ENCODE data around the gene KIF4B.
"Not testable (repeated sequence)": the region's sequence is repeated elsewhere in the genome, so short reads cannot be mapped to it uniquely, and the experiment has no call there.

KIF4B gene

DNA sequence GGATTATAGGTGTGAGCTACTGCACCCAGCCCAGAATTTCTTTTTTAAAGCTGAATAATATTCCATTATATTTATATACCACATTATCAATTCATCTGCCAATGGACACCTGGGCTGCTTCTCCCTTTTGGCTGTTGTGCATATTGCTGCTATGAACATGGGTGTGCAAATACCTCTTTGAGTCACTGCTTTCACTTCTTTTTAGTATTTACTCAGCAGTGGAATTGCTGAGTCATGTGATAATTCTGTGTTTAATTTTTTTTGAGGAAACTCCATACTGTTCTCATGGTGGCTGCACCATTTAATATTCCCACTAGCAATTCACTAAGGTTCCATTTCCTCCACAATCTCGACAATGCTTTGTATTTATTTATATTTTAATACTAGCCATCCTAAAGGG, 36.1 kb upstream of the KIF4B start:
- no peaks in the 10 kb centered on the region for H3K9me3 ChIP-seq (ENCODE audit: severe bottlenecking)
- no peak for DNase-seq (ENCODE audit: low spot score)
- H3K27ac ChIP-seq (ENCODE audit: poor library complexity, severe bottlenecking): no peak overlapping the region
- peak; percentile 60; the same call in 2 of the 3 replicates for ATAC-seq (ENCODE audit: low read depth)
- no peak overlapping the region for H3K4me3 ChIP-seq (ENCODE audit: severe bottlenecking)
- no peaks in the 10 kb centered on the region for H3K27me3 ChIP-seq (ENCODE audit: insufficient read depth, poor library complexity, severe bottlenecking)
- TF ChIP-seq, protein P1, sequence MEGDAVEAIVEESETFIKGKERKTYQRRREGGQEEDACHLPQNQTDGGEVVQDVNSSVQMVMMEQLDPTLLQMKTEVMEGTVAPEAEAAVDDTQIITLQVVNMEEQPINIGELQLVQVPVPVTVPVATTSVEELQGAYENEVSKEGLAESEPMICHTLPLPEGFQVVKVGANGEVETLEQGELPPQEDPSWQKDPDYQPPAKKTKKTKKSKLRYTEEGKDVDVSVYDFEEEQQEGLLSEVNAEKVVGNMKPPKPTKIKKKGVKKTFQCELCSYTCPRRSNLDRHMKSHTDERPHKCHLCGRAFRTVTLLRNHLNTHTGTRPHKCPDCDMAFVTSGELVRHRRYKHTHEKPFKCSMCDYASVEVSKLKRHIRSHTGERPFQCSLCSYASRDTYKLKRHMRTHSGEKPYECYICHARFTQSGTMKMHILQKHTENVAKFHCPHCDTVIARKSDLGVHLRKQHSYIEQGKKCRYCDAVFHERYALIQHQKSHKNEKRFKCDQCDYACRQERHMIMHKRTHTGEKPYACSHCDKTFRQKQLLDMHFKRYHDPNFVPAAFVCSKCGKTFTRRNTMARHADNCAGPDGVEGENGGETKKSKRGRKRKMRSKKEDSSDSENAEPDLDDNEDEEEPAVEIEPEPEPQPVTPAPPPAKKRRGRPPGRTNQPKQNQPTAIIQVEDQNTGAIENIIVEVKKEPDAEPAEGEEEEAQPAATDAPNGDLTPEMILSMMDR (IDR thresholded peaks at IDR 0.05; ENCODE audit: poor library complexity, severe bottlenecking): no peak
- H3K4me1 ChIP-seq (ENCODE audit: insufficient read depth, poor library complexity, severe bottlenecking): no peaks in the 10 kb centered on the region
- H3K36me3 ChIP-seq (ENCODE audit: low read depth): no peaks in the 10 kb centered on the region

DNA sequence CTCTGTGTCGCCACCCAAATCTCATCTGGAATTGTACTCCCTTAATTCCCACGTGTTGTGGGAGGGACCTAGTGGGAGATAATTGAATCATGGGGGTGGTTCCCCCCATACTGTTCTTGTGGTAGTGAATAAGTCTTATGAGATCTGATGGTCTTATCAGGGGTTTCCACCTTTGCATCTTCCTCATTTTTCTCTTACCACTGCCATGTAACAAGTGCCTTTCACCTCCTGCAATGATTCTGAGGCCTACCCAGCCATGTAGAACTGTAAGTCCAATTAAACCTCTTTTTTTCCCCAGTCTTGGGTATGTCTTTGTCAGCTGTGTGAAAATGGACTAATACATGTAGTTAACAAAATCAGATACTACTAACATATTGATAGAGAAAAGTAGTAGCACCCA, 35.3 kb upstream of the KIF4B start:
- DNase-seq (ENCODE audit: low spot score); H3K4me1 ChIP-seq (ENCODE audit: insufficient read depth, poor library complexity, severe bottlenecking); H3K27me3 ChIP-seq (ENCODE audit: insufficient read depth, poor library complexity, severe bottlenecking); H3K27ac ChIP-seq (ENCODE audit: poor library complexity, severe bottlenecking); H3K4me3 ChIP-seq (ENCODE audit: severe bottlenecking); H3K36me3 ChIP-seq (ENCODE audit: low read depth); ATAC-seq (ENCODE audit: low read depth); H3K9me3 ChIP-seq (ENCODE audit: severe bottlenecking): not testable (repeated sequence)

DNA sequence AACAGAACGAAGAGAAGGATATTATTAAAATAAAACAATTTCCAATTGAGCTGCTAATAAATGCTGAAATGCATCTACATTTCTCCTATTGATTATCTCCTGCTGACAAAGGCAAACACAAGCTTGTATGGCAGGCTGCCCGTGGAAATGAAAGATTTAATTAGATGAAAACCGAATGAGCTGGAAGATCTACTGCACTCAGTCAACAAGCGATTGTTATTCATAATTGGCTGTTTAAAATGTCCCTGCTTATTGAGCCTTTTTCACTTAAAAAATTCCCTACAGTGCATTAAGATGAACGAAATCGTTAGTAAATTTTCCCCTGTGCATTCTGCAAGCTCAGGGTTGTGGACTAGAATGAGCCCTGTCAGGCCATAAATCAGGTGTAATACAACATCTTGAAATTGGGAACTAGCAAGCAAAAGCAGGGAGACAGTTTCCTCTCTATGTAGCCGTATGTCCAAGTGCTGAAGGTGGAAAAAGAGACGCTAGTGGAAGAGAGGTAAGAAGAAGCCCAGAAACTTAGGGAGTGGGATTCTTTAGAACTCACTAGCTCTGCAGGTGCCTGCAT, 28.5 kb upstream of the KIF4B start:
- H3K27ac ChIP-seq (ENCODE audit: poor library complexity, severe bottlenecking): no peak overlapping the region
- H3K4me3 ChIP-seq (ENCODE audit: severe bottlenecking): no peak overlapping the region
- H3K36me3 ChIP-seq (ENCODE audit: low read depth): no peaks in the 10 kb centered on the region
- TF ChIP-seq, protein P1 (IDR thresholded peaks at IDR 0.05; ENCODE audit: poor library complexity, severe bottlenecking): no peak
- DNase-seq (ENCODE audit: low spot score) (no peak), ATAC-seq (ENCODE audit: low read depth) (no peak)
- no peaks in the 10 kb centered on the region for H3K4me1 ChIP-seq (ENCODE audit: insufficient read depth, poor library complexity, severe bottlenecking)
- H3K9me3 ChIP-seq (ENCODE audit: severe bottlenecking): no peaks in the 10 kb centered on the region
- H3K27me3 ChIP-seq (ENCODE audit: insufficient read depth, poor library complexity, severe bottlenecking): no peaks in the 10 kb centered on the region

- DNase-seq (ENCODE audit: low spot score) (no peak), ATAC-seq (ENCODE audit: low read depth) (no peak)
- Histone ChIP-seq H3K4me1 (ENCODE audit: insufficient read depth, poor library complexity, severe bottlenecking) (no peaks in the 10 kb centered on the region), H3K36me3 (ENCODE audit: low read depth) (no peaks in the 10 kb centered on the region), H3K27me3 (ENCODE audit: insufficient read depth, poor library complexity, severe bottlenecking) (no peaks in the 10 kb centered on the region), H3K9me3 (ENCODE audit: severe bottlenecking) (no peaks in the 10 kb centered on the region), H3K4me3 (ENCODE audit: severe bottlenecking) (no peak overlapping the region), H3K27ac (ENCODE audit: poor library complexity, severe bottlenecking) (no peak overlapping the region)
- TF ChIP-seq, protein P1 (IDR thresholded peaks at IDR 0.05; ENCODE audit: poor library complexity, severe bottlenecking): no peak
These were observed 27.4 kb upstream of the KIF4B start for GRCh38 chr5:154986151-154986550.

GRCh38 chr5:154989626-154990025, 23.9 kb upstream of the KIF4B start:
- Histone ChIP-seq H3K9me3 (ENCODE audit: severe bottlenecking) (no peaks in the 10 kb centered on the region), H3K4me3 (ENCODE audit: severe bottlenecking) (no peak overlapping the region), H3K4me1 (ENCODE audit: insufficient read depth, poor library complexity, severe bottlenecking) (no peaks in the 10 kb centered on the region), H3K27ac (ENCODE audit: poor library complexity, severe bottlenecking) (no peak overlapping the region), H3K36me3 (ENCODE audit: low read depth) (no peaks in the 10 kb centered on the region), H3K27me3 (ENCODE audit: insufficient read depth, poor library complexity, severe bottlenecking) (no peaks in the 10 kb centered on the region)
- TF ChIP-seq, protein P1 (IDR thresholded peaks at IDR 0.05; ENCODE audit: poor library complexity, severe bottlenecking): no peak
- DNase-seq (ENCODE audit: low spot score) (no peak), ATAC-seq (ENCODE audit: low read depth) (no peak)
